HG03045 (cell line): ENCODE data around the gene RAB18.
"Not testable (repeated sequence)": the region's sequence is repeated elsewhere in the genome, so short reads cannot be mapped to it uniquely, and the experiment has no call there.

Source experiments
- ATAC-seq: cut with Tn5 transposase; IDR thresholded peaks from one replicate; pipeline ENCODE4 v1.9.1; 2021; ENCODE audit warnings: mild to moderate bottlenecking, moderate library complexity; ENCODE audit not compliant: unreplicated experiment

The RAB18 gene

DNA sequence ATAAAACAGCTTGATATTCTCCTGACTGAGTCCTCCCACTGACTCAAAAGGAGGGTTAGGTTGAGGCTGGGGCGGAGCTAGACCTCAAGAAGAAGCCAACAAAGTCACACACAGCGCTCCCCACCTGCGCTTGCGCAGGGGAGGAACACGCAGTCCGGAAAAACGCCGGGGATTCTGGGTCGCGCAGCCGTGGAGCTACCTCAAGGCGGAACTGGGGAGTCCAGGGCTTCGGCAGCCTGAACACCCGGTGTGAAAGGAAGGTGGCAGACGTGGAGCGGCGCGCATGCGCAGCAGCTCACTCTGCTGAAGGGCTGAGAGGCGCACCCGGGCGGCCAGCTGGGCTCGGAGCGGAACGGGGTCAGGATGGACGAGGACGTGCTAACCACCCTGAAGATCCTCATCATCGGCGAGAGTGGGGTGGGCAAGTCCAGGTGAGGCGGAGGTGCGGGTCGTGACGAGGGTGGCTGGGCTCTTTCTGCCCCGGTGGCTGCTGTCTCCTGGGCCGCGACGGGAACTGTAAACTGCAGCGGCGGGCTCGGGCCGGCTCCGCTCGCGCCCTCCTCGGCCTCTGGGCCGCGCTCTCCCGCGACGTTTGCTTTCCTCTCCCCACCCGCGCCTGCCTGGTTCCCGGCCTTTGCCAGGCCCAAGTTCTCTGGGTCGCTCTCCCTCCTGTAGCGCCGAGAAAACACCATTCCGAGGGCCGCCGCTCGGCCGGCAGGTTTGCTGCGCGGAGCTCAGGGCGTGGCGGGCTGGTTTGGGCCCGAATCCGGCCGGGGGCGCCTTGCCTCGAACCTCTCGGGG, at the start of gene RAB18:
Gene RAB18, plus strand, starts transcription at position 298 of the 801 bp plus-strand sequence. Its CDS starts 66 bp downstream, at position 364.
- peak; percentile 97 for ATAC-seq

DNA sequence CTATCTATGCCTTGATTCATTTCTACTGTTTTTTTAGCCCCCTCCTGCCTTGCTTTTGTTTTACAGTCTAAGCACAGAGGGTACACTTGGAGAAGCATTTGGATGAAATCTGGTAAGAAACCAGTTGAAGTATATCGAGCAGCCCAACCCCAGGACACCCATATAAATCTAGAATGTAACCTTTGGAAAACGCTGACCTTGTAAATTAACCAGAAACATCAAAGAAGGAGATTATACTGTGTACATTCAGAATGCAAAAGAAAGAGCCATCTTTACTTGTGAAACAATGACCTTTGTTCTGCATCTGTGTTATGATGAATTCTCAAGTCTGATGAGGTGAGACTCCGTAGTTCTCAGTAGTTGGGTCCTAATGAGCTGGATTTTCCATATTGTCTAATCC, 49.3 kb upstream of the RAB18 start:
- ATAC-seq, result no peak

DNA sequence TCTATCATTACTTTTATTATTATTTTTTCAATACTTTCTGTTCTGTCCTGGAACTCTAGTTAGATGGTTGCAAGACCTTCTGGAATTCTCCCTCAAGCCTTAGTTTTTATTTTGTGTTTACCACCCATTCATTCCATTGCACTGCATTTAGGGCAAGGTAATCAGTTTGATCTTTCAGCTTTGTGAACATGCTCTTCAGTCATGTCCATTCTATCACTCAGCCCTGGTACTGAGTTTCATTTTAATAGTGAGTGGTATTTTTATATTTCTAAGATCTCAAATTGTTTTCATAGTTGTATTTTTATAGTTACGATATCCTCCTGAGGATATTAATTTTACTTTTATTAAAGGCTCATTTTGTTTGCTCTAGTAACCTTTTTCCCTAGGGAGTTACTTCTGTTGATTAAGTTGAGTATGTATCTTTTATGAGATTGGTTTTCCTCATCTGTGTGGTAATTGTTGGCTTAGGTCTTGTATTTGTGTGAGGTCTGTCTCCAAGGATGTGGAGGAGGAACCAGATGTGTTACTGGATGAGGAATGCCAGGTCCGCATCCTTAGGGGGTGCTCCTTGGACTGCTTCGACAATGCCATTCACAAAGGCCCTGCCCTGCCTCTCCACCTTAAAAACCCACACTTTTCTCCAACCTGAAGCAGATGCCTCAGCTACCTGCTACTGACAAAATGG, 46.7 kb upstream of the RAB18 start:
- no peak for ATAC-seq

DNA sequence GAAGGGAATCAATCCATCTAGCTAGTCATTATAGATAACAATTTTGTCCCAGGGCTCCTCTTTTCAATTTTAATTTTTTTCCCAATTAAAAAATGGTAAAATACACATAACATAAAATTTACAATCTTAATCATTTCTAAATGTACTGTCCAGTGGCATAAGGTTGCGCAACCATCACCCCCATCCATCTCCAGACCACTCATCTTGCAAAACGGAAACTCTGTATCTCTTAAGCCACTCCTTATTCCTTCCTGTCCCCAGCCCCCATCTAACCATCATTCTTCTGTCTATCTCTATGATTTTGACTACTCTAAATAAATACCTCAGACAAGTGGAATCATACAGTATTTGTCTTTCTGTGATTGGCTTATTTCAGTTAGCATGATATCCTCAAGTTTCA, 46.1 kb upstream of the RAB18 start:
- ATAC-seq, result no peak

DNA sequence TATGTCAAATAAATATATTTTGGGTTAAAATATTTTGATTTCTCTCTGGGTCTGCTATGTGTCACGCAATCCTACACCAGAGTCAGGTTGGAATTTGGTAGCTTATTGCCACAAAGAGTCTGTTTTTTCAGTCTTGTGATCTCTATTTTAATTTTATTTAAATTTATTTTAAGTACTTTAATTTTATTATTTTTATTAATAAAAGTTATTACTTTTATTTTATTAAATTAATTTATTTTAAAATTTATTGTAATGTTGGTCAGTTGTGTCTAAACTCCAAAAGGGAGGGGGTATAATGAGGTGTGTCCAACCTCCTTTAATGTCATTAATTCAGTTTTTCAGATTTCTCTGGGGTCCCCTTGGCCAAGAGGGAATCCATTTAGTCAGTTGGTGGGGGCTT, 42.8 kb upstream of the RAB18 start:
- ATAC-seq, result no peak

DNA sequence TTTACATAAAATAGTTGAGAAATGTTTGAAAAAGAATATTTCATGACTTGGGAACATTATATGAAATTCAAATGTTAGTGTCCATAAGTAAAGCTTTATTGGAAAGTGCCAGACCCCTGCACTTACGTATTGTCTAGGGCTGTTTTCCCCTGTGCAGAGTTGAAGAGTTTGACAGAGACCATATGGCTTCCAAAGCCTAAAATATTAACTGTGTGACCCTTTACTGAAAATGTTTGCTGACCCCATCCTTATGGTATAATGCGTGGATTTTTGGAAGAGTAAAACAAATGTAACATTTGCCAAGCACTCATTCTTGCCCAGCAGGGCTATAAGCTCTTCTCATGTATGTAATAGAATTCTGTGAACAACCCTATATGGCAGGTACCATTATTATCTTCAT, 40.1 kb upstream of the RAB18 start:
- no peak for ATAC-seq

DNA sequence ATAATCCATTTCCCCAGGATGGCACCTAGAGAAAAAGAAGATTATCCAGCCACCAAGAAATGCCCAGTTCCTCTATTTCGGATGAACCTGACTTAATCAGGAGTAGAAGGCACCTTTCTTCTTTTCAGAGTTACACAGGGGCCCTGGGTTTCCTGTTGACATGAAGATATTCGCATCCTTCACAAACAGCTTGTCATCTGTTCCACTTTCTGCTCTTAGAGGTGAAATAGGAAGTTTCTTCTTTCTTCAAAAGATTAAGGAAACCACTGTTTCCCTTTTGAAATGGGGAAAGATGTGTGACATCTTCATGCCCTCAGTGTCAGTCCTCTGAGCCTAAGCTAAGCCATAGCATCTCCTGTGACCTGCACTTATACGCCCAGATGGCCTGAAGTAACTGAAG, 39.1 kb upstream of the RAB18 start:
- ATAC-seq, result no peak

DNA sequence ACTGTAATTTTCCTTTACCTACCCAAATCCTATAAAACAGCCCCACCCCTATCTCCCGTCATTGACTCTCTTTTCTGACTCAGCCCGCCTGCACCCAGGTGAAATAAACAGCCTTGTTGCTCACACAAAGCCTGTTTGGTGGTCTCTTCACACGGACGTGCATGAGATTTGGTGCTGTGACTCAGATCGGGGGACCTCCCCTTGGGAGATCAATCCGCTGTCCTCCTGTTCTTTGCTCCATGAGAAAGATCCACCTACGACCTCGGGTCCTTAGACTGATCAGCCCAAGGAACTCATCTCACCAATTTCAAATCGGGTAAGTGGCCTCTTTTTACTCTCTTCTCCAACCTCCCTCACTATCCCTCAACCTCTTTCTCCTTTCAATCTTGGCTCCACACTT, 38.5 kb upstream of the RAB18 start:
- ATAC-seq, result not testable (repeated sequence)

DNA sequence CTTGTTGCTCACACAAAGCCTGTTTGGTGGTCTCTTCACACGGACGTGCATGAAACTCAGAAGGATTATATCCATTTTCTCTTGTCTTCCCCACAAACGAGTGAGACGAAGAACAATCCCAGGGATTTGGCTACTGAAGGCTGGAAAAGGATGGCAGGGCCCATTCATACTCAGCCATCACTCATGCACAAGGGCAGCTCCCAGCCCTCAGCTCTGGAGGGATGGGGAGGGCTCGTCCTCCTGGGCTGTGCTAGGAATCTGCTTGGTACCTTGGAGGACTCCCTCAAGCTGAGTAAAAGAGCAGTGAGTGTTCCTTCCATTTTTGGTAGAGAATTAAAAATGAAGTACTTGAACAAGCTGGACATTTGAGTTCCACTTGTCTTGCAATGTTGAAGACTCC, 33.2 kb upstream of the RAB18 start:
- no peak for ATAC-seq

DNA sequence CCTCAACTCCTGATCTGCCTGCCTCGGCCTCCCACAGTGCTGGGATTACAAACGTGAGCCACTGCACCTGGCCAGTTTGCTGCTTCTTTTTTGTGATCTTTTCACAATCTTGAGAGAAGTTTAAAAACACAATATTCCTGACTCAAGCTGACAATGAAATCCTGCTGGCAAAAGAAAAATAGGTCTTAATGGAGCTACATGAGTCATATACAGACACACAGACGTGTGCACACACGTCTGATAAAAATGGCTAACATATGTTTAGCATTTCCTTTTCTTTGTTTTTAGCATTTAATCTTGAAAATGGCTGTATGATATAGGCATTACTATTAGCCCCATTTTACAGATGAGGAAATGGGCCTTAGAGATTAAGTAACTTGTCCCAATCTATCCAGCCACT, 29.4 kb upstream of the RAB18 start:
- no peak for ATAC-seq

DNA sequence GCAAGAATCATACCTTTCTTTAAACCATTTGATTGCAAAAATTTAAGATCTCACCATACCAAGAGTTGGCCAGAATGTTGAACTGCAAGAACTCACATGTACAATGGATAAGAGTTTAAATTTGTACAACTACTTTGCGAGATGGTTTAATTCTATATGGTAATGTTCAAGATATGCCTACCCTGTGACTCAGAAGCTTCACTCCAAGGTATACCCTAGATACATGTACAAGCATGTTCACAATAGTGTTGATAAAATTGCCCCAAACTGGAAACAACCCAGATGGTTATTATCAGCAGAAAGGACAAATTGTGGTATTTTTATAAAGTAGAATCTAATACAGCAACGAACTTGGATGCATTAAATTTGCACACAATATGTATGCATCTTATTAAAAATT, 25.1 kb upstream of the RAB18 start:
- no peak for ATAC-seq

DNA sequence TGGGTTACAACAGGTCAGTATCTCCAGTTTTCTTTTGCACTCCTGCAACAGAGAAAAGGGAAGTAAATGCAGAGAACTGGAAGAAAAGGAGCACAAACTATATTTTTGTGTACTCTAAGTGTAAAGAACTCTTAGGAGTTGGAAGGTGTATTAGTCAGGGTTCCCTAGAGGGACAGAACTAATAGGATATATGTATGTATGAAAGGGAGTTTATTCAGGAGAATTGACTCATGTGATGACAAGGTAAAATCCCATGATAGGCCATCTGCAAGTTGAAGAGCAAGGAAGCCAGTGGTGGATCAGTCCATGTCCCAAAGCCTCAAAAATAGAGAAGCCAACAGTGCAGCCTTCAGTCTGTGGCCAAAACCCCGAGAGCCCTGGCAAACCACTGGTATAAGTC, 22.6 kb upstream of the RAB18 start:
- ATAC-seq, result no peak

DNA sequence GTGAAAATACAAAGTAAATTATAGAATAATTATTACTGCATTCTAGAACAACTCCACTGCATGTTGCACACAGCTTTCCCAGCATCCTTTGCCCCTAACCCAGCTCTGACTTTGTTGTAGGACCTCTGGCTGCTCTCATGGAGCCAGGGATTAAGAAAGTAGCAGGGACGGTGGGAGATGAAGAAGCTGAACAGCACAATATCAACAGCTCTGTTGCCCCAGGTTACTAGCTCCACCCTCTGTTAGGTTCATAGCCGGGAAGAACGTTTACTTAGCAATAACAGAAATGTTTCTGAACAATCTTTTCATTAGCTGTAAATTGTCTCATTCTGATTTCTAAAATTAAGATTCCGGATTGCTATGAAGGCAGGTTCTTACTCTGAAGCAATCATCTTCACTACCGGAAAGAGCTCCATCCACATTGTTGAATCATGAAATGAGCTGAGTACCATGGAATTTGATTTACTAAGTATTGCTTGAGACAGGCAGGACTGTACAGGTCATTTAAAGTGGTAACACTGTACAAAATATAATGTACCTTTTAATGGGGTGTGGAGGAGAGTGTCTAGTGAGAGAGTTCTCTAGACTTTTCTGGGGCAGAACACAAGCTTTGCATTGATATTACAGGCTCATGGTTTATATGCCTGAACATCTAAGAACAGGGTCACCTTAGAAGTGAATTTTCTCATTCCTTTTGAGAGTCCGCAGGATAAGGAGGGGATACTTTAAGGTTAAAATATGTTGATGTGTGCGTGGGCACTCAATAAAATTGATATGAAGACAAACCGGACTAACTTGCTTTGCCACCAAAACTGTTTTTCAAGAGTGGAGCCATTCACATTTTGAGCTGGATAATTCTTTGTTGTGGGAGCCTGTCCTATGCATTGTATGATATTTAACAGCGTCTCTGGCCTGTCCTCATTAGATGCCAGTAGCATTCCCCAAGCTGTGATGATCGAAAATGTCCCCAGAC, 20.8 kb upstream of the RAB18 start:
- ATAC-seq, result no peak

DNA sequence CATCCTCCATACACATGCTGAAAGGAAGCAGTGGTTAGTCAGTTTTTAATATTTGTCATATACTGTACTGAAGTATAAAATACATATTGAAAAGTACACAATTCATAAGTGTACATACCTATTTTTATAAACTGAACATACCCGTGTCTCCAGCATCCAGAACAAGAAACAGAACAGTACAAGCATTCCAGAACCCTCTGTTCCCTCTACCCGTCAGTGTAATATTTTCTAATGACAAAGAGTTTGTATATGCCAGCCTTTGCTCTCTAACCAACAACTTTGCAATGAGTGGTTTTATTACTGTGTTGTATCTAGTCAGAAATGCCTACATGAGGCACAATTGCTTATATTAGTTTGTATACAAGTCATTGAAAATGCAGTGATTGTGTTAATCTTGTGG, 18.7 kb upstream of the RAB18 start:
- ATAC-seq, result no peak

DNA sequence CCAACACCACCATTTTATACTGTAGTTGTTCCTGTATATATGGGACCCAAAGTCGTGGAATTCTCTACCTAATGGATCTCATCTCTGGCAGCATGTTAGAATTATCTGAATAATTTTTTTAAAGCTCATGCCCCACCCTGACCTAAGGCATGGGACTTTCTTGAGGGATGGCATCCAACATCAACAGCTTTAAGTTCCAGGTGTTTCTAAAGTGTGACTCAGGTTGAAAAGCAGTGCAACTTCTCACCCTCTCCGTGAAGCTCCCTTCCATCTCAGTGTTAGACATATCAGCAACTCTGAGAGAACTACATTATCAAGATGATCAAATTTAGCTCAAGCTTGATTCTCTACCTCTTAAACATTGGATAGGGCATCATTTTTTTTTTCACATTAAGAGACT, 18.1 kb upstream of the RAB18 start:
- no peak for ATAC-seq

DNA sequence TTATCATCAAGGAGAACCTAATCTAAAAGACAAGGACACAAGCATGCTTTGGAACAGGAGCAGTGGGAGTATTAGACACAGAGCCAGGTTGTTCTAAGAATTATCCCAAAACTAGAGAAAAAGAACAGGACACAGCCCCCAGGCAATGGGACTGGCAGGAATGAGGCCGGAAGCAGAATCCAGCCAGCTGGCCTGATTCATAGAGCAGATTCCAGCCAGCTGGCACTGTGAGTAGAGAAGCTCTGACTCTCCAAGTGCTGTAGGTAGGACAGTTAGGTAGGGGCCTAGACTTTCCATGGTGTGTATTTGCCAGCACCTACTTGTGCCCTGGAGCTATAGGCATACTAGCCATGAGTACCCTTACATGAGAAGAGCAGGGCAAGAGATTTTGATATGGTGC, 13.3 kb upstream of the RAB18 start:
- ATAC-seq, result no peak

DNA sequence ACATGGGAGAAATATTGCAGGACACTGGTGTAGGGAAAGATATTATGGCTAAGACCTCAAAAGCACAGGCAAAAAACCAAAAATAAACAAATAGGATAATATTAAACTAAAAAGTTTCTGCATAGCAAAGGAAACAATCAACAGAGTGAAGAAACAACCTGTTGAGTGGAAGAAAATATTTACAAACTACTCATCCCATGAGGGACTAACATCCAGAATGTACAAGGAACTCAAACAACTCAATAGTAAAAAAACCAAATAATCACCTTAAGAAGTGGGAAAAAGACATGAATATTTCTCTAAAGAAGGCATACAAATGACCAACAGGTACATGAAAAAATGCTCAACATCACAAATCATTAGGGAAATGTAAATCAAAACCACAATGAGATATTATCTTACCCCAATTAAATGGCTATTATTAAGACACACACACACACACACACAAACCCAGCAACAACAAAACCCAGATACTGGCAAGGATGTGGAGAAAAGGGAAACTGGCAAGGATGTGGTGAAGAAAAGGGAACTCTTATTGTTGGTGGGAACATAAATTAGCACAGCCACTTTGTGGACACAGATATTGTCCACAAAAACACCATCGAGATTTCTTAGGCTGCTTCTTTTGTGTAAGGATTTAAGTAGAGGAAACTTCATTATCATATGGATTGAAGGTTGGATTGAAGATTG, 9.8 kb upstream of the RAB18 start:
- ATAC-seq, result no peak

DNA sequence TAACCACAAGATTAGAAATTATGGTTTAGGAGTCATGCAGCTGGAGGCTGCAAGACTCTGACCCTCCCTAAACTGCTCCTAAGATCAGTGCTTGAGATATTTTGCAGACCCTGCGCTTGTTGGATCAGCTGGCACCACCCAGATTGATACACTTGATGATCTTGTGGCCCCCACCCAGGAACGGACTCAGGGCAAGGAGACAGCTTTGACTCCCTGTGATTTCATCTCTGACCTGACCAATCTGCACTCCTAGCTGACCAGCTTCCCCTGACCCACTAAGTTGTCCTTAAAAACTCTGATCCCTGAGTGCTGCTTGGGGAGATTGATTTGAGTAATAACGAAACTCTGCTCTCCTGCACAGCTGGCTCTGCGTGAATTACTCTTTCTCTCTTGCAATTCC, 8.0 kb upstream of the RAB18 start:
- no peak for ATAC-seq

DNA sequence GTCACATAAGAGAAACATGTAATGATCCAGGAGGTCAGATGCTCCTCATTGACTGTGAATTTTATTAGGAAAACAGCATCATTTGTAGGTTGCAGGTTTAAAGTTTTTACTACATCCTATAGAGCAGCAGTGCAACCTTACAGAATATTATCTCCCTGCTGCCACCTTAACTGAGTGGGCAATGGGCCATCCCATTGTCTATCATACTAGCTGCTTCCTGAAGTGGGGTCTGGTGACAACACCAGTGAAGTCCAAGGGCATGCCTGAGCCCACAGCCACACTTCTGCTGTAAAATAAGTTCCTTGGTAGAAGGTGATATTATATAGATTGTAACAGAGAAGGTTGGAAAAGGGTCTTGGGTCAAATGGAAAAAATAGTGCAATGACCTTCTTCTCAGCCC, 4.0 kb upstream of the RAB18 start:
- ATAC-seq, result no peak

DNA sequence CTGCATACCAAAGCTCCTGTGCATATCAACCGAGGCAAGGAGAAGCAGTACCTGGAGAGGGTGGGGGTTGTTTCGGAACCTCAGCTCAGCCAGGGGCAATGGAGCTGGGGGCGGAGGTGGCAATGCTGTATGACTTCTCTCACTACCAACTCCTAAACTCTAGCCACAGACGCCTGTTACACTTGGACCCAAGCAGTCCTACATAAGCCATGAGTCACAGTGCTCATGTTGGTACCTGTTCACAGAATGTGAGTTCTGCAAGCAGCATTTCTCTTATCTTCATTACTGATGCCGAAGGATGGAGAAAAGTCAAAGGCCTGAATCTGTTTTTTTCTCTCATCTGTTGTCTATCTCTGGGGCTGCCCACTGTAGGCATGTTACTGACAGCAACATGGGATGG, 3.2 kb upstream of the RAB18 start:
- ATAC-seq, result no peak

DNA sequence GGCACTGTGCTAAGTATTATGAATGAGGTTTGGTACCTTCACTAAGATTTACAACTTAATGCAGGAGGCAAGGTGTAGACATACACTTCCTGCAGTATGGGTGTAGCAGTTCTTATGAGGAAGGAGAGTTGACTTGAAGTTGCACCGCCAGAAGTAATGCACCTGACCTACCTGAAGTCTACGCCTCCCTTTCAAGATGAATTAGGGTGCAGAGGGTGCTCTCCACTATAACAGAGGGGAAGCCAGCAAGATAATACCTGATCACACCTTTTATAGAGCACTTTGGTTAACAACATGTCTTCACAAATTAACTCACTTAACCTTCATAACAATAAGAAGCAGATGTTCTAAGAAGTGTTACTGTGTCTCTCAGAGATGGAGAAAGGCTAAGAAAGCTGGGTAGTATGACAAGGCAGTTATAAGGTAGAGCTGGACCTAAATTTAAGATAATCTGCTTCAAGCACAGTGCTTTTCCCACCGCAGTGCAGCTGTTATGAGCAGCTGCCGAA, 552 bp upstream of the RAB18 start:
- ATAC-seq, result no peak
